ENCODE results near the gene OR4K14.

- TF ChIP-seq POLR2A (IDR thresholded peaks at IDR 0.05) (no peak), CTCF (IDR thresholded peaks at IDR 0.05) (no peak)
Measured at GRCh38 chr14:20035449-20035848, 16.3 kb upstream of the OR4K14 start.

Measured in body of pancreas (tissue), 4 donors.